Measurements from ENCODE around the gene VARS2.

VARS2 gene

DNA sequence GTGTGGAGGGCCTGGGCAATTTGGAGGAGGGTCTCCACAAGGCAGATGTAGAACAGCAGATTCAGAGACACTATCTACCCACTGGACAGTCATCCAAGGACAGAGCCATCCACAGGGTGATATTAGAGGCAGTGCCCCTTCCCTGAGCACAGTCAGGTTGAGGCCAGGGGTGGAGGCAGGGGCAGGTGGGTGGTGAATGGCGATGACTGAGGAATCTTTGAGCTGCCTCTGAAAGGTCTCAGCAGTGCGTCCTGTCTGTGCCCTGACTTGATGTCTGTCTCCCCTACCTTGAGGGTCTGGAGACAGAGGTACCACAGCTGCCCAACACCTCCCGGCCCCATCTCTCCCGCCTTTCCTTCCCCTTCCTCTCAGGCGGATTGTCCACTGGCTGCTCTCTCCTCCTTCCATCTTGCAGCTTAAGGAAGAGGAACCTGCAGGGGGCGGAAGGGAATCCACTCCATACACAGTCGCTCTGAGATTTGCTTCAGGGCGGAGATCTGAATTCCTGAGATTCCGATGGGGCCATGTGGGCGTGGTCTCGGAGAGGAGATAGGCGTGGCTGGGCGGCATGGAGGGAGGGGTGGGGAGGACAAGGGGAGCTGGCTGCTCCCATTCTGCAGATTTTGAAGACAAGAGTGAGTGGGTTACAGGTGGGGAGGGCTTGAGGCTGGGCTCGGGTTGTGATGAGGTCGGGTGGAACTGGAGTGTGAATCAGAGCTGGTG is 28.5 kb downstream of the VARS2 start:
- no peak overlapping the region for H3K4me3 ChIP-seq (ENCODE audit: low read length)
- TF ChIP-seq CTCF (conservative IDR thresholded peaks at IDR 0.05; ENCODE audit: low read depth, low read length), result peak; percentile 84
- peak; percentile 64 for DNase-seq (ENCODE audit: low read depth)

GRCh38 chr6:30944051-30944450 is 30.0 kb downstream of the VARS2 start:
- no peak for TF ChIP-seq CTCF (conservative IDR thresholded peaks at IDR 0.05; ENCODE audit: low read depth, low read length)
- H3K4me3 ChIP-seq (ENCODE audit: low read length), result no peak overlapping the region

DNA sequence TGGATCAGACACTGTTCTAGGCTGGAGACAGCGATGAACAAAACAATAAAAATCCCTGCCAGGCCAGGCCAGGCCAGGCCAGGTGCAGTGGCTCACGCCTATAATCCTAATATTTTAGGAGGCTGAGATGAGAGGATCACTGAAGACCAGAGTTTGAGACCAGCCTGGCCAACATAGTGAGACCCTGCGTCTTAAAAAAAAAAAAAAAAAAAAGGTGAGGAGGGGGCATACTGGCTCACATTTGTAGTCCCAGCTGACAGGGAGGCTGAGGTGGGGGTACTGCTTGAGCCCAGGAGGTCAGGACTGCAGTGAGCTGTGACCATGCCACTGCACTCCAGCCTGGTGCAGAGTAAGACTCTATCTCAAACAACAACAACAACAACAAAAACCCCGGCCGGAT is 31.2 kb downstream of the VARS2 start:
- TF ChIP-seq CTCF (conservative IDR thresholded peaks at IDR 0.05; ENCODE audit: low read depth, low read length), result no peak
- DNase-seq (ENCODE audit: low read depth), result no peak
- no peak overlapping the region for H3K4me3 ChIP-seq (ENCODE audit: low read length)

More at GRCh38 chr6:30944051-30944450, 30.0 kb downstream of the VARS2 start:
- no peak for DNase-seq (ENCODE audit: low read depth)

DNA sequence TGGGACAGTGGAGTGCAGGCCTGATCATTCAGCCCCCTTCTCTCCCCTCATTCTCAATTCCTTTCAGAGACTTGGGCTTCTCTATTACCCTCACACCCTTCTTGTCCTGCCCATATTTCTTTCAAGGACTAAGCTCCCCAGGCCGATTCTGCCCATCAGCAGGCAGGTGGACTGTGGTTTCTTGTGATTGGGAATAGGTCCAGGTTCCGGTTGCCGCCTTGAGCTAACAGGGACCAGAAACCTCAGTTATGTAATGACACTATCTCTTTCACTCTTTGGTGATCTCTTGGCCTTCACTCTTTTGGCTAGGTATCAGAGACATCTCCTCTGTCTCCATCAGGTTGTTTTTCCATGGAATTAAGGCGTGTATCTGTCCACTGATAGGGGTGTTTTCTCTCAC is 33.2 kb downstream of the VARS2 start:
- DNase-seq (ENCODE audit: low read depth), result no peak
- no peak overlapping the region for H3K4me3 ChIP-seq (ENCODE audit: low read length)
- no peak for TF ChIP-seq CTCF (conservative IDR thresholded peaks at IDR 0.05; ENCODE audit: low read depth, low read length)

DNA sequence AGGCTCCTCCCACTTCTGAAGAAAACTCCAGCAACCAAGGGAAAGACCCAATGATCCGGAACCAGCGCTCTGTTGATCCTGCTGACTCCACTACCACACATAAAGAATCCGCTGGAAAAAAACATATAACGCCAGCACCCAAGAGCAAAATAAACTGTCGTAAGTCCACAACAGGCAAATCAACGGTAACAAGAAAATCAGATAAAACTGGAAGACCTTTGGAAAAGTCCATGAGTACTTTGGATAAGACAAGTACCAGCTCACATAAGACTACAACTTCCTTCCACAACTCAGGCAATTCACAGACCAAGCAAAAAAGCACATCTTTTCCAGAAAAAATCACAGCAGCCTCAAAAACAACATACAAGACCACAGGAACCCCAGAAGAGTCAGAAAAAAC is 34.8 kb downstream of the VARS2 start:
- no peak for TF ChIP-seq CTCF (conservative IDR thresholded peaks at IDR 0.05; ENCODE audit: low read depth, low read length)
- no peak for DNase-seq (ENCODE audit: low read depth)
- H3K4me3 ChIP-seq (ENCODE audit: low read length), result no peak overlapping the region

DNA sequence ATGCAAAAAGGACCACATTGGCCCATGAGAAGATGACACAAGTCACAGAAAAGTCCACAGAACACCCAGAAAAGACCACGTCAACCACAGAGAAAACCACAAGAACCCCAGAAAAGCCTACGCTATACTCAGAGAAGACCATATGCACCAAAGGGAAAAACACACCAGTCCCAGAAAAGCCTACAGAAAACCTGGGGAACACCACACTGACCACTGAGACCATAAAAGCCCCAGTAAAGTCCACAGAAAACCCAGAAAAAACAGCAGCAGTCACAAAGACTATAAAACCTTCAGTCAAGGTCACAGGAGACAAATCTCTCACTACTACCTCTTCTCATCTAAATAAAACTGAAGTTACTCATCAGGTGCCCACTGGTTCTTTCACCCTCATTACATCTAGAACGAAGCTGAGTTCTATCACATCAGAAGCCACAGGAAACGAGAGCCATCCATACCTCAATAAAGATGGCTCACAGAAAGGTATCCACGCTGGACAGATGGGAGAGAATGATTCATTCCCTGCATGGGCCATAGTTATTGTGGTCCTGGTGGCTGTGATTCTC is 38.0 kb downstream of the VARS2 start:
- no peak for TF ChIP-seq CTCF (conservative IDR thresholded peaks at IDR 0.05; ENCODE audit: low read depth, low read length)
- no peak overlapping the region for H3K4me3 ChIP-seq (ENCODE audit: low read length)
- no peak for DNase-seq (ENCODE audit: low read depth)
